Activated CD4-positive, CD25-positive, alpha-beta regulatory T cell treated with anti-CD3 and anti-CD28 coated beads, Interleukin-2, amount 50 U/mL, for 24 hours (primary cell): ENCODE results near the gene NUAK1.

Experiments used
- ATAC-seq, 2 donors: fragments of 150-1000 bp; cut with Tn5 transposase; one replicate each; pipeline ENCODE4 v1.10.0; 2021; ENCODE audit warnings: mild to moderate bottlenecking in 1 of 2, moderate library complexity in 1 of 2

NUAK1 gene

DNA sequence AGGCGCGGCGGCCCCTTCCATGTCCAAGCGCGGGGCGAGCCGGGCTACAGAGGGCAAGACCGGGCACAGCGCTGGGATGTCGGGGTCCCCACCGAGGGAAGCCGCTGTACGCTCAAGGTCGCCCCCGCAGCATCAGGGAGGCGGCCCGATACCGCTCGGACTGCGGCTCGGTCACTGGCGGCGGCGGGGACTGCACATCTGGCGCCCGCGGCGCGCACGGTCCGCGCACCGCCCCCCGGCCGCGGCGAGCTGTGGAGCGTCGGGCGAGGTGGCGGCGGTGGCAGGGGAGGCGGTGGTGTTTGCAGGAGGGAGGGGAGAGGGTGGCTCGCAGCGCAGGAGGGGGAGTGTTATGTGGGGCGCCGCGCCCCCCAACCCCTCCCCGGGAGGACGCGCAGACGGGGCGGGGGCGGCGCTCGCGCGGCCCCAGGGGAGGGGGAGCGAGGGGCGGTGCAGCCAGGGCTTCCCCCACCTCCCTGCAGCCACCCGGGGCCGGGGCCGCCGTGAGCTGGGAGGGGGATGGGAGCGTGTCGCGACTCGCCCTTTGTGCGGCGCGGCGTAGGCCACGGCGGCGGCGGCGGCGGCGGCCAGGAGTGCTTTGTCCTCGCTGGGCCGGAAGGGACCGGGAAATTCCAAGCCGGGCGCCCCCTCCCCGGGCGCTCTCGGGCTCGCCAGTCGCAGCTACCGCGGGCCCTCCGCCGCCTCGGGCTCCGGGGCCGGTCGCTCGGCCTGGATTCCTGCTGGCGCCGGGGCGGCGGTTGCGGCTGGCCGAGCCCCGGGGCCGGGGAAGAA lies at the start of gene NUAK1:
Gene NUAK1, minus strand, starts transcription at position 322 of the 789 bp plus-strand sequence. Its CDS starts 301 bp downstream, at position 21.
- peak; percentile 9 to 25 for ATAC-seq

DNA sequence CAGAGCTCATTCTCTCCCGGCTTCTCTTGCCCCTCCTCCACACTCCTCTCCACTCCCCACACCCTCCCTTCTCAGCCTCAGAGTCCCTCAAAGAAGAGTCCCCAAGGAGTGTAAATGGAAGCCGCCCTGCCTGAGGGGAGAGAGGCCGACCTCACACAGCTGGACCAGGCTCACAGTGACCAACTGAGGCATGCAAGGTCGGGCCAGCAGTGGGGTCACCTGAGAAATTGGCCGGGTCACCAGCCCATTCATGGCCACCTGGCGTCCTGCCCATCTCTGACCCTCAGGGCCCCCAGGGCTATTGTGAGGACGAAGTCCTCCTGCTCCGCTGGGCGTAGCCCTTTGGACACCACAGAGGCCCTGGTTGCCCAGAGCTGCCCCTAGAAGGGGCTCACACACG lies 49.5 kb upstream of the NUAK1 start:
- no peak for ATAC-seq

GRCh38 chr12:106187842-106188241 lies 49.1 kb upstream of the NUAK1 start:
- no peak for ATAC-seq

DNA sequence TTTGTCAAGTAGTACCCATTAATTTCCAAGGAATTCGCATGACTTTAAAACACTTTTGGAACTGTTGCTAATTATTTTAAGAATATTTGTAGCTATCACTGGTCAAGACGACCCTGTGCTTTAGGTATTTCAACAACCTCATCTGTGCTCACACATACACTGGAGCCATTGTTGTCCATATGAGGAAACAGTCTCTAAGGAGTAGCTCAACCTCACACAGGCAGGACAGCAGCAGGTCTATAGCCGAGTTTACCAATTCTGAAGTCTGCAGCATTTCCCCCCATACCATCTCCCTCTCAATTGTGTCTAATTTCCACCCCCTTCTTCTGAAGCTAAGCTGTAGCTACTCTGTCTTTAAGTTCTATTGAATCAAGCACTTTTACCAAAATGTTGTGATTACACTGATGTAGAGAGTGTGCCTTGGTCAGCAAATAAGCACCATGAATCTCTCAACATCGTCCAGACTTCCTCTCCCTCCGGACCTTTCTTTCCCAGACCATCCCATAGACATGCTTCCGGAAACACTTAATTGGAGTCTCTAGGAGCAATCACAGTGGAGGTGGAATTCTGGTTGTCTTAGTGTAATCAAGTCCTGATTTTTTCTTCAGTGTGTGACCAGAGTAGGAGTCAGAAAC lies 48.5 kb upstream of the NUAK1 start:
- ATAC-seq = no peak

- ATAC-seq = no peak
These were observed 45.0 kb upstream of the NUAK1 start for GRCh38 chr12:106183735-106184134.

DNA sequence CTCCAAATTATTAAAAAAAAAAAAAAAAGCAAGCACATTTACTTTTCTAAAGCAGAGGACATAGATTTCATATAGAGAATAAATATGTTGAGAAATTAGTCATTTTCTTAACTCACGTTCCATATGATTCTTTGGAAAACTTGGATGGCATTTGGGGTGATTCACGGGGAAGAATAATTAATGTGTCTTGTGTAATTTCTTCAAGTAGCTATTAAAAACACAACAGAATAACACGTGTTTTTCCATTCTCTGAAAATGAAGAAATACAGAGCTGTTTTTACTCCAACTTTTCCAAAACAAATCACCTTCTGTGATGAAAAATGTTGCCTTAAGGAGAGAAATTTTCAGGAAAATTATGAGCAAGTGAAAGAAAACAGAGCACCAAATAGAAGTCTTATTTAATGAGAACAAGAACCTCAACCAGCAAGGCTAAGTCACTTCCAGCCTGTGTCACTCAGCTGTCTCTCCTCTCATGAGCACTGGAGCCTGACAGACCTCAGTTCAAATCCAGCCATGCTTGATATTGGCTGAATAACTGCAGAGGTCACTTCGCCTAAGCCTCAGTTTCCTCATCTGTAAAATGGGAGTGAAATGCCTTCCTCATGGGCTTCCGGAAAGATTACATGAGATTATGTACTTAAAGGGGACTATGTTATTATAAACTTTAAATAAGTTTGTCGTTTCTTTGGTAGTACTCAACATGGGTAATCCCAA lies 42.8 kb upstream of the NUAK1 start:
- no peak for ATAC-seq

DNA sequence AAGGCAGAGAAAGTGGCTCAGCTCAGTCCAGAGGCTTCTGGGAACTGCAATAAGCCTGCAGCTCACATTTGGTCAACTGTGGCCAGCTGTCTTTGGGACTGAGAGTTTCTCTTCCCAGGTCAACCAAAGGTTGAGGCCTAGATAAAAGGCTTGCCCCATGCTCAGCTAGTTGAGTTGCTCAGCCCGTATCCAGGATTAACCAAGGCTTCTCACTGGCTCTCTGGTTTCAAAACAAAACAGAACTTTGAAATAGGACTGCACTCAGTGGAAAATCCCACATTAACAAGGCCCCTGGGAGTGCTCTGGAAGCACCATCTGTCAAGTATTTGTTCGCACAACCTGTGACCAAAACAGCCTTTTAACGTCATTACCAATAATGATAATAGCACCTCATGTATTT lies 40.3 kb upstream of the NUAK1 start:
- no peak for ATAC-seq

- no peak for ATAC-seq
These were observed 39.8 kb upstream of the NUAK1 start for GRCh38 chr12:106178562-106178961.

GRCh38 chr12:106176560-106176959 lies 37.8 kb upstream of the NUAK1 start:
- no peak for ATAC-seq

DNA sequence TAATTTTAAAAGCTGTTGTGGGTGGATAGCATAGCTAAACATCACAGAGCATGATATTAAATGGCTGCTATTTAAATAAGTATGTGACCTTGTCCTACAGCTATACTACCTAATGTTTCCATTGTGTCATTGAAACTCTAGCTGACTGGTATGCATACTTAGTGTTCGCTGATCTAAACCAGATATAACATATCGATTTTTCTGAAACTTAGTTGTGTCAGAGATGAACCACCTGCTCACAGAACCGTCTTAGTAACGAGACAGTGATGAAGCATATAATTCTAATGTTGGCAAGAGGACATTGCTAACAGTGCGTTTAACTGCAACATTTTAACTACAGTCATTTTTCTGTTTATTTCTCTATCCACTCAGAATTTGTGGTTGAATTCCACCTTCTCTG lies 36.1 kb upstream of the NUAK1 start:
- no peak for ATAC-seq

DNA sequence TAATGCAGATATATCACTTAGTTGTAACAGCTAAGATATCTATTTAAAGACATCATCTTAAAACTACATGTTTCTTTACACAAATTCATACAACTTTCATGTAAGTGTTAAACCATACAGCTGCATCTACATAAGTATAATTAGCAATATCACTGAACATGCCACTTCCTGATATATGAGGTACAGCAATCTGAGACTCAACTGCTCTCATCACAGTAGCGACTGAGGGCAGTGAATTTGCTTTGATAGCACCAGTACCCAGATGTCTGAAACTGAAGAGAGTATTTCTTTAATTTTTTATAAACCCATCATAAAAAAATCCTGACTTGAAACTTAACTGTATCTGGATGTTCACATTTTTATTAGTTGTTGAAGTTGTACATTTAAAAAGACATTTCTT lies 34.7 kb upstream of the NUAK1 start:
- ATAC-seq = no peak

DNA sequence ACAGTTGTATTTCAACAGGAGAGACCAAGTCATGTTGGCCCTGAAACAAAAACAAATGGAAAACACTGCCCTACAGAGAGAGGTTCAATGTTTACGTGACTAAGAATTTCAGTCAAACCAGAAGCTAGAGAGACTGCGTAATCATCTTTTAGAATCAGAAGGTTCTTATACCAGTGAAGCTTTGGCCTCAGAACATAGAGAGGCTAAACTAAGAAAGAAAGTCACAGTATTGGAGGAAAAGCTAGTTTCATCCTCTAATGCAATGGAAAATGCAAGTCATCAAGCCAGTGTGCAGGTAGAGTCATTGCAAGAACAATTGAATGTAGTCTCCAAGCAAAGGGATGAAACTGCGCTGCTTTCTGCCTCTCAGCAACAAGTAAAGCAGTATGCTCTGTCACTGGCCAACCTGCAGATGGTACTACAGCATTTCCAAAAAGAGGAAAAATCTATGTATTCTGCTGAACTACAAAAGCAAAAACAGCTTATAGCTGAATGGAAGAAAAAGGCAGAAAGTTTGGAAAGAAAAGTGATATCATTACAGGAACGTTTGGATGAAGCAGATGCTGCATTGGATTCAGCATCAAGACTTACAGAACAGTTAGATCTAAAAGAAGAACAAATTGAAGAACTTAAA lies 32.5 kb upstream of the NUAK1 start:
- ATAC-seq = peak; percentile 28 to 38

GRCh38 chr12:106170285-106170684 lies 31.5 kb upstream of the NUAK1 start:
- no peak for ATAC-seq

DNA sequence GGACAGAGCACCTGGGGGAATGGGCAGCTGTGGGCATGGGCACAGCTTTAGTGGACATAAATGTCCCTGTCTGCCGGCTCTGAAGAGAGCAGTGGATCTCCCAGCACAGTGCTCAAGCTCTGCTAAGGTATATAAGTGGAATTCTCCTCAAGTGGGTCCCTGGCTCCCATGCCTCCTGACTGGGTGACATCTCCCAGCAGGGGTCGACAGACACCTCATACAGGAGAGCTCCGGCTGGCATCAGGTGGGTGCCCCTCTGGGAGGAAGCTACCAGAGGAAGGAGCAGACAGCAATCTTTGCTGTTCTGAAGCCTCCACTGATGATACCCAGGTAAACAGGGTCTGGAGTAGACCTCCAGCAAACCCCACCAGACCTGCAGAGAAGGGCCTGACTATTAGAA lies 25.0 kb upstream of the NUAK1 start:
- no peak for ATAC-seq

DNA sequence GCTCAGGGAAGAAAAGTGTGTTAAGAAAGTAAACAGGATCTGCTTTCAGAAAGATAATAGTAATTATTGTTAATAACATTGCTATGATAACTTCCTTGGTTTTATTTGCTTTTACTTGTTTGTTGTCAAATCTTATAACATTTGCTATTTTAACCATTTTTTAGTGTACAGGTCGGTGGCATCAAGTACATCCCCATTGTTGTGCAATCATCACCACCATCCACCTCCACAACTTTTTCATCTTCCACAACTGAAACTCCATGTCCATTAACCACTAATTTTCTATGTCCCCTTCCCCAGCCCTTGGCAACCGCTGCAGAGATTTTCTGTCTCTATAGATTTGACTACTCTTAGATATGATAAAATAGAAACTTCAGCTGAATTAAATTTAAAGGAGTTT lies 22.7 kb upstream of the NUAK1 start:
- ATAC-seq = no peak

DNA sequence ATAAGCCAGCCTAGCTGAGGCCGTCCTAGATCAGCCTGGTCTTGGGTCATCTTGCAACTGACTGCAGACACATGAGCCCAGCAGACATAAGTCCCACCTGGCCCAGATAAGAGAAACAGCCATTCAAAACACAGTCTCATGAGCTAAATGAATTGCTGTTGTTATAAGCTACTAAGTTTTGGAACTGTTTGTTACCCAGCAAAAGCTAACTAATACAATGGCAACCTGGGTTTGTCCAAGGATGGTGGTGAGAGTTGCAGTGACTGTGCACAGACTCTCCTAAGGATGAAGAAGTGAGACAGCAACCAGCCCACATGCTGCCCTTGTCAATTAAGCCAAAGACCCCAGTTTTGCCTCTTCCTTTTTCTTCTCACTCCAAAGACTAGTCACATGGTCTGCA lies 22.2 kb upstream of the NUAK1 start:
- no peak for ATAC-seq

- no peak for ATAC-seq
These were observed 19.0 kb upstream of the NUAK1 start for GRCh38 chr12:106157802-106158201.

DNA sequence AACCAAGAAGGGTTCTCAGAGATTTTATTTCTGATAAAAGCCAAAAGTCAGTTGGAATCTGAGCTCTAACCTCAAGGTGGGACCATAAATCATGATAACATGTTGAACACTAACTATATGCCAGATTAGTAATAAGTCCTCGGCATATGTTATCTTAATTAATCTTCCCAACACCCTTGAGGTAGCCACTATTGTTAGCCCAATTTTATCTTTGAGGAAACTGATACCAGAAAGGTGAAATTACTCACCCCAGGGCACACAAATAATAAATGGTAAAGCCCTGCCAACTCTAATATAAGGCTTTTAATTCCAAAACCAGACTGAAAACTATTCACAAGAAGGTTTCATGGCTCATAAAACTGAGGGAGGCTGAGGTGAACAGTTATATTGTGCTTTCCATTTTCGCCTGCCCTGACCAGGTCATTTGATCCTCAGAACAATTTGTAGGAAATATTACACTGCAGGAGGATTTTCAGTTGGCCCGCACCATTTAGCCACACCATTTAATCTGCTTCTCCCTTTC lies 16.1 kb upstream of the NUAK1 start:
- ATAC-seq = no peak

DNA sequence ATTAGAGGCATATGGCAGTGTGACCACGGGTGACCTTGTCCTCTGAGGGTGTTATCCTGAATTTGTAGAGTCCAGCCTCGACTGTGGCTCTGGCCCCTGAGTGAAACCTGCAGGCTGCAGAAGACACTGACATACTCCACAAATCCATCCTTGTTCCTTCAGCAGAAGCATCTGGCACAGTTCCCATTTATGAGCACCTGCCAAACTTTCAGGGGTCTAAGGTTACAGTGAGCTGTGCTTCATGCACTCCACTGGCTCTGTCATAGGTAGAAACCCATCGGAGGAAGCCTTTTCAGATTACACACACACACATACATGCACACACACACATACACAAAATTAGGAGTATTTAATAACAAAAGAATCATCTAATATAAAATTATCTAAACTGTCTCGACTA lies 13.6 kb upstream of the NUAK1 start:
- no peak for ATAC-seq

- no peak for ATAC-seq
These were observed 11.8 kb upstream of the NUAK1 start for GRCh38 chr12:106150555-106150954.

GRCh38 chr12:106149096-106149784 lies 10.5 kb upstream of the NUAK1 start:
- no peak for ATAC-seq

DNA sequence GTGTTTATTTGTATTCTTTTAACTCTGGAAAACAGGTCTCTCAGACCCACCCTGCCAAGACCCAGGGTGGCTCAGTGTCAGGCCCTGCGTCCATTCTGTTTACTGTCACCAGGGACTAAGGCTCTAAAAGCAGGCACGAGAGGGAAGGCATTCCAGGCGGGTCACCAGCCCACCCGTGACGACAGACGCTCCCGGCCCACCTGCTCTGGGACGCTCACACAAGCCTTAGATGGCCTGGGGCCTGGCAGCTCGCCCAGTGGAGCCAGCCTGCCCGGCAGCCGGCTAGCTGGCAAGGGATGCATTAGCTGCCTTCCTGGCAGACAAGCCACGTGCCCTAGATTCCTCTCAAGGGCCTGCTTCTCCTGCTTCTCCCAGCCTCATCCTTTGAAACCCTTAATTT lies 9.2 kb upstream of the NUAK1 start:
- no peak for ATAC-seq

DNA sequence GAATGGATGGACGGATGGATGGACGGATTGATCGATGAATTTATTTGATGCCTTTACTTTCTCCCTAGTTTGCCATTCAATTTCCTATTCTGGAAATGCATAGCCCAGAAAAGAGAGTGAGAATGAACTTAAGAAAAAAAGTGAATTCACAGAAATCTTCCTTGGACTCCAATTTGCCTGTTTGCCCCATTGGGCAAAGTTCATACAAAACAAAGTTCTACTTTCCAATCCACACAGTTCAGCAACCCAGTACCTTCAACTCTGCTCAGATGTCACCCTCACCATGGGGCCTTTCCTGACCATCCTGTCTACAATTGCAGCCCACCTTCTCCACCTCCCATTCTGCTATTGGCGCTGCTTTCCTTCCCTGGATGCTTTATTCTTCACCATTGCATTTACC lies 8.2 kb upstream of the NUAK1 start:
- ATAC-seq = no peak
